Stimulated activated CD8-positive, alpha-beta memory T cell treated with anti-CD3 and anti-CD28 coated beads, Interleukin-4, amount 100 ng/mL, for 1 hour (primary cell): ENCODE measurements around the gene ANKRD63.

ENCODE experiments used
- DNase-seq, 2 donors: peaks; one replicate each; pipeline ENCODE4 v3.0.0-alpha.2; 2020; ENCODE audit warnings: low read depth in 2 of 2, low spot score in 1 of 2

ANKRD63 gene

GRCh38 chr15:40295877-40296560 is 13.2 kb upstream of the ANKRD63 start:
- DNase-seq: no peak

GRCh38 chr15:40295297-40295696 is 12.4 kb upstream of the ANKRD63 start:
- DNase-seq: no peak

DNA sequence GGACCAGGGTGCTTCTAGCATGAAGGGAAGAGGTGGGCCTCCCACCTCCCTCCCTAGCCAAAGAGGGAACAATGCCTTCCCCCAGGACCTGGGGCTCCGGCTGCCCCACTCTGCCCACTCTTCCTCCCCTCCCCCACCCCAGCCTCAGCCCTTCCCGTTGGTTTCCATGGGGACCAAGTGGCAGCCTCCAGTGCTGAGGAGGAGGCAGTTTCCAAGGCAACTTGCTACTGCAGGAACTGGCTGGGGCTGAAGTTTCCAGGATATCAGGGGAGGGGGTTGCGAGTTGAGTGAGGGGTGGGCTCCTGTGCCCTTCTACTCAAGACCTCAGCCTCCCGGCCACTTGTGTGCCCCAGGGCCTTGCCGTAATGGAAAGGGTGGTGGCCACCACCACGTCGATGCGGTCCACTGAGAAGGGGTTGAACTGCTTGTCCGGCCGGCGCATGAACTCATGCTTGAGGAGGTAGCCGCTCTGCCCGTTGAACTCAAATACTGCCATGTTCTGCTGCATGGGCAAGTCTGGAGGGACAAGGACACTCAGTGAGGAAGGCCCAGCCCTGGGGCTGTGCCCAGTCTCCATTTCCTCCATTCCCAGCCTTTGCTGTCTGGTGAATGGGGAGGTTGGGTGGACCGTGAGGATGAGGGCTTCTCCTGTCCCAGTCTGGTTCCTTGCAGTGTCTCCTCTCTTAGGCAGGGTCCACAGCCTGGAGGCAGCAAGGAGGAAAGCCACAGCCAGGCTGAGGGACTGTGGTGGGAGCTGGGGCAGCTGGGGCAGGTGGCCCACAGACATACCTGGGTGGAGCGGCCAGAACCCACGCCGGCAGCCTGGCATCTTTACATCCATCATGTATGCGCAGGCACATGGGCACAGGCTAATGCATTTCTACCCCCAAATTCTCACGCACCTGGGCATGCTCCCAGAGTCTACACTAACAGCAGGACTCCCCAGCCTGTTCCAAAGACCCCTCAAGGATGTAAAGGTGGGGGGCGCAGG is 11.3 kb upstream of the ANKRD63 start:
- DNase-seq: no peak

- no peak for DNase-seq
Observed at GRCh38 chr15:40293006-40293405, 10.1 kb upstream of the ANKRD63 start.

- no peak for DNase-seq
Observed at GRCh38 chr15:40292246-40292645, 9.4 kb upstream of the ANKRD63 start.

DNA sequence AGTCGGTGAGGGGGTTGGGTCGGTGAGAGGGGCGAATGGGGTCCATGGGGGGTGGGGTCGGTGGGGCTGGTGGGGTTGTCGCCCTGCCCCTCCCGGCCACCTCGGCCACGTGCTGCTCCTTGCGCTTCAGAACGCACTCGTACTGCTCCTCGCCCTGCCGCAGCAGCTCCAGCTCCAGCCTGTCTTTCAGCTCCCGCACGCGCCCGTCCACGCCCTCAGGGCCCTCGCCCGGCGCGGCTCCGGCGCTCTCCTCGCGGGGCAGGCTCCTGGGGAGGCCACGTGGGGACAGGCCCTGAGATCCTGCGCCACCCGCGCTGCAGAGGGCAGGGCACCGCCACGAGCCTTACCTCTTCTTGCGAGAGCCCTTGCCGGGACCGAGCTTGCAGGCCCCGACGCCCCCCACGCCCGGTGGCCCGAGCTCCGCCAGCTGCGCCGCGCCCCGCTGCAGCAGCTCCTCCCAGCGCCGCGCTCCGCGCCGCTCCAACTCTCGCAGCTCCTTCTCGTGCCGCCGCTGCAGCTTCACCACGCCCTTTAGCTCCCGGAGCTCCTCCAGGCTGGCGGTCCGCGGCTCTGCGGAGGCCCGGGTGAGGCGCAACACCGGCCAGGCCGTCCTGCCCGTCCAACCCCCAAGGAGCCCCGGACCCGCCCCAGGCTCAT is 8.2 kb upstream of the ANKRD63 start:
- DNase-seq: no peak

DNA sequence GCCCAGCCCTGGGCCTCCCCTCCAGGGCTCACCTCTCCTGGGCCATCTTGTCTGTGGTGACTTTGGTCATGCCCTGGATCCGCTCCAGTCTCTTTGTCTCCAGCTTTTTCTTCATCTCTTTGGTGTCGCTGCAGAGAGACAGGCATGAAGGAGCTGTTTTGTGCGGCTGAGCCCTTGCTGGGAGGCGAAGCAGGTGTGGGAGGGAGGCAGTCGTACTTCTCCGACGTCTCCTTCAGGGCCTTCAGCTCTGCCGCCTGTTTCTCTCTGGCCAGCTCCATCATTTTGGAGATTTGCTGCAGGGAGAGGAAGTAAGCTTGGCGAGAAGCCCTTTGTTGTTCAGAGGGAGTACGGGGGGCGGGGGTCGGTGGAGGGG is 7.7 kb upstream of the ANKRD63 start:
- no peak for DNase-seq

DNA sequence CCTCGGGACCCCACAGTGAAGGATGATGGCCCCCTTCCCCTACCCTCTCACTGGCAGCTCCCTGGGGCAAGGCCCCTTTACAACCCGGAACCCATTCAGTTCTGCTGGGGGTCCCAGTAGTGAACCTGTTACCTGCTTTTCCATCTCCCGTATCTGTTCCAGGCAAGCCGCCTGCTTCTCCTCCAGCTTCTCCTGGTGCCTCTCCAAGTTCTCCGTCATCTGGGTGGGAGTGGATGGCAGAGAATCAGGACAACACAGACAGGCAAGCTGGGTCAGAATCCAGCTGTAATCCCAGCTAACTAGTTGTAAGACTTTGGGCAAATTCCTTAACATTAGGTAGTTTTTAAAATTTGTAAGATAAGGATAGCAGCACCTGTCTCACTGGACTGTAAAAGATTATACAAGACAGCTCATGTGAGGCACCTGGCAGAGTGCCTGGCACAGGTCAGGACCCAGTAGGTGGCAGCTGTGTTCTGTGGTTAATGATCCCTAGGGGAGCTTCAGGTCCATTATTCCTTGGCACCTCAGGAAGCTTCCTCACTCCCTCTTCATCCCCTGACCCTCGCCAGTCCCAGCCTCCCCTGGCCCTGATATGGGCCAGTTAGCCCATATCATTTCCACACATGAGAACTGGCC is 6.4 kb upstream of the ANKRD63 start:
- no peak for DNase-seq

GRCh38 chr15:40287968-40288367 is 5.1 kb upstream of the ANKRD63 start:
- DNase-seq: no peak

DNA sequence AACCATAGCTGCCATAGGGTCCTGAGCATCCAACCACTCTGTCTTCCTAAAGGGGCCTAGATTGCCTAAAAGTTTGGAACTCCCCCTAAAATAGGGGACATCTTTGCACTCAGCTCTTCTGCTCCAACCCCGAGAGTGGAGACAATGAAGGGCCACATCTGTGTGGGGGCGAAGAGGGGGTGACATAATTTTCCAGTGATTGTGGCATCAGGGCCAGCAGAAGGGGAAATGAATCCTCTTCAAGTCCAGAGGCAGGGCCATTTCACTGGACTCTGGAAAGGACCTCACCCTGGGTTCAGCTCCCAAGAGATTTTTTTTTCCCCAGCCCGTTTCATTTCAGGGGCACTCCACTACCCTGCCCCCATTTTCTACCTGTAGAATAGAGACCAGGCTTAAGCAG is 4.6 kb upstream of the ANKRD63 start:
- no peak for DNase-seq

GRCh38 chr15:40286794-40287193 is 3.9 kb upstream of the ANKRD63 start:
- no peak for DNase-seq

GRCh38 chr15:40286061-40286532 is 3.2 kb upstream of the ANKRD63 start:
- DNase-seq: no peak

- no peak for DNase-seq
Observed at GRCh38 chr15:40285554-40286011, 2.7 kb upstream of the ANKRD63 start.

- no peak for DNase-seq
Observed at GRCh38 chr15:40285151-40285550, 2.3 kb upstream of the ANKRD63 start.

DNA sequence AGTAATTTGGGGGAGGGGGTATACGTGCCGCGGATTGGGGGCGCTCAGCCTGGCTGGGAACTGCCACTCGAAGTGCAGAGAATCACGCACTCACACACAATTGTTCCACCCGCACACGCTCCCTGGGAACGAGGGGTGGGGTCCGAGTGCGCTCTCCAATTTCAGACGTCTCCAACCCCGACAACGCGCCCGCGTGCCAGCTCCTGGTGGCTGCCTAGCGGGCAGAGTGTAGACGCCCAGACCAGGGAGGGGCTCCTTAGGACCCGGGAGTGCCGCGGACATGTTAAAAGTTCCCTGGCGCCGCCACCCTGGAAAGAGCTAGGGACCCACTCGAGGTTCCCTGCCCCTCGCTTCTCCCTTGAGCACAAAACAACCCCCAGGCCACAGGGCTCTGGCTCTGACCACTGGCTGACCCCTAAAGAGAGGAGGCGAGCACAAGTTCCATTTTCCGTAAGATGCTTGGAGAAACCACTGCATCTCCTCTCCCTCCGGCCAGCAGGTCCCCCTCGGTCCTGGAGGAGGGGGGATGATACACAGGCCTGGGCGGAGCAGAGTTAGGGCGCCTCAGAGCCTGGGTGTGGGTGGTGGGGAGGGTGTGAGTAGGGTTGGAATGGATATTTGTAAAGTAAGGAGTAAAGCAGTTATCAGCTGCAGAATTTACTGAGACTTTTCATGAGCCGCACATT is 894 bp upstream of the ANKRD63 start:
- no peak for DNase-seq

DNA sequence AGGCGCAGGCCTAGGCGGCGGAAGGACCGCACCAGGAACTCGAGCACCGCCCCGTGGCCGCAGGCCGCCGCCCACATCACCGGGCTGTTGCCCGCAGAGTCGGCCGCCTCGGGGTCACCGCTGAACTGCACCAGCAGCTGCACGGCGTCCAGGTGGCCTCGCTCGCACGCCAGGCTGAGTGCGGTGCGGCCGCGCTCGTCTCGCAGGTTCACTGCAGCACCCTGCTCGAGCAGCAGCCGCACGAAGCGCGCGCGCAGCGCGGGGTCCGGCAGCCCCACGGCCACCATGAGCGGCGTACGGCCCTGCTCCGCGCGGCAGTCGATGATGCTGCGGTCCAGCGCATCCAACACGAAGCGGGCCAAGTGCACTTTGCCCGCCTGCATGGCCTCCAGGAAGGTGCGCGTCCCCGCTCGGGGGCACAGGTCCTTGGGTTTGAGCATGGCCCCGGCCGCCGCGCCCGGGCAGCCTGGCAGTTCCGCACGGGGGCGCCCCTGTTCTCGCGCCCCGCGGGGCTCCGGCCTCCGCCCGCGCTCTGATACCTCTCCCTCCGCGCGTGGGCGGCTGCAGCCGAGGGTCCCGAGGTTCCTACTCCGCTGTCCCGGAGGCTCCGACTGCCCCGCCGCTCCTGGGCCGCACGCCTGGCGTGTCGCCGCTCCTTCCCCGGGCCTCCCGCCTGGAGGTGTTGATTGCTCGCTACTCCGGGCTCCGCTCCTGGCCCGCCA is 556 bp downstream of the ANKRD63 start:
- DNase-seq: no peak

- no peak for DNase-seq
Observed at GRCh38 chr15:40281801-40282146, 1.1 kb downstream of the ANKRD63 start.

DNA sequence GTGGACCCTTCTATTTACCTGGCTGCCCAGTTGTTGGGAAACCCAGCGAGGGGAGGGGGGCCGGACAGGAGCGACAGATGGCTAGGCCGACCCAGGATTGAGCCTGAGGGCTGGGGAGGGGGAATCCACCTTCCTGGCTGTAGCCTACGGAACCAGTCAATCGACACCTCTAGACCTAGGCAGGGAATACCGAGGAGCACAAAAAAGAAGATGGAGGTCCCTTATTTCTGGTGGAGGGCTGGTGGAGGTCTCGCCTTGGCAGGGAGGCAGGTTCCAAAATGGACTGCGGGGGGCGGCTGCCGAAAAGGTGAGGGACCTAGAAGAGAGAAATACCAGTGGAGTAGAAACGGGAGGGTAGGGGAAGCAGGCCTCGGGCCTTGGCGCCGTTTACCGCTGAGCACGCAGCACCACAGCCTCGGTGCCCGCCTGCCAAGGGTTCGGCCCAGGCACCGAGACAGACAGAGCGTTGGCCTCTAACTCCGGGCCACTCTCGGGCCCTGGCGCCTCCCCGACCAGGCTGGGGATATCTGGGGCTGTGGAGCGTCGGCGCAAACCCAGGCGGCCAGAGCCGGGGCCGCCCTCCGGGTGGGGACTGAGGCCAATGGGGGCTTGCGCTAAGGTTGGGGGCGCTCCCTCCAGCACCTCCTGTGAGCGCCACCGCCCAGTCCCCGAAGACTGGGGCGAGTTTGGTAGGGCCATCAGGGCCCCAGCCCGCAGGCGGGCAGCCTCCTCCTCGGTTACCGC is 1.6 kb downstream of the ANKRD63 start:
- no peak for DNase-seq
